Epithelial cell of proximal tubule (primary cell): Measurements from ENCODE around the gene CDH12. TPM values are rescaled to one million over a fixed set of nuclear protein-coding genes. Genes with fewer than 3 reads are reported as not detected.

ENCODE experiments used
- DNase-seq: peaks from one replicate; pipeline ENCODE4 v3.0.0-alpha.2; 2011; ENCODE audit warnings: low read depth
- H3K4me3 ChIP-seq: 2 replicates; pipeline ENCODE4 v1.5.1; 2011; ENCODE audit warnings: low read depth, mild to moderate bottlenecking, low read length
- CTCF ChIP-seq: conservative IDR thresholded peaks from 2 replicates; pipeline ENCODE4 v1.5.1; 2012; ENCODE audit warnings: low read depth, mild to moderate bottlenecking, low read length
- total RNA-seq: library from RNA; depleted of rRNA; stranded (reverse); fragments of >200 nt; gene quantifications from 2 replicates; pipeline ENCODE4 v1.2.3, GENCODE V29; 2015

Gene CDH12
- total RNA-seq, 1 donor from 2014 or later, result not detected

GRCh38 chr5:22577006-22577405 lies 276.1 kb downstream of the CDH12 start:
- H3K4me3 ChIP-seq, result no peak overlapping the region
- no peak for TF ChIP-seq CTCF
- no peak for DNase-seq

- no peak for TF ChIP-seq CTCF
- H3K4me3 ChIP-seq, result no peak overlapping the region
- no peak for DNase-seq
These were observed 280.2 kb downstream of the CDH12 start for GRCh38 chr5:22572941-22573340.

- no peak overlapping the region for H3K4me3 ChIP-seq
- no peak for DNase-seq
- TF ChIP-seq CTCF, result no peak
These were observed 285.2 kb downstream of the CDH12 start for GRCh38 chr5:22567983-22568382.

GRCh38 chr5:22560147-22560546 lies 293.0 kb downstream of the CDH12 start:
- no peak for DNase-seq
- TF ChIP-seq CTCF, result no peak
- H3K4me3 ChIP-seq, result no peak overlapping the region

- H3K4me3 ChIP-seq, result no peak overlapping the region
- no peak for DNase-seq
- no peak for TF ChIP-seq CTCF
These were observed 295.9 kb downstream of the CDH12 start for GRCh38 chr5:22557251-22557650.

GRCh38 chr5:22554475-22554874 lies 298.7 kb downstream of the CDH12 start:
- no peak for DNase-seq
- H3K4me3 ChIP-seq, result no peak overlapping the region
- TF ChIP-seq CTCF, result no peak

GRCh38 chr5:22549876-22550671 lies 303.1 kb downstream of the CDH12 start:
- DNase-seq, result no peak
- TF ChIP-seq CTCF, result no peak
- H3K4me3 ChIP-seq, result no peak overlapping the region
